ENCODE data around the gene ANAPC5.

DNA sequence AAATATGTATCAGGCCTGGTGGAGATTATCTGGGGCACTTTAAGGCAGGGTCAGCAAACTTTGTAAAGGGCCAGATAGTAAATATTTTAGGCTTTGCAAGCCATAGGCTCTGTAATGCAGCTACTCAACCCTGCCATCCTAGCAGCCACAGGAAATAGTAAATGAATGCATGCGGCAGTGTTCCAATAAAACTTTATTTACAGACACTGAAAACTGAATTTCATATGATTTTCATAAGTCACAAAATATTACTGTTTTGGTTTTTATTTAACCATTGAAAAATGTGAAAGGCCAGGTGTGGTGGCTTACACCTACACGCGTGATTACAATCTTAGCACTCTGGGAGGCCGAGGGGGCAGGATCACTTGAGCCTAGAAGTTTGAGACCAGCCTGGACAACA, 52.5 kb downstream of the ANAPC5 start:
- TF ChIP-seq, protein P1, sequence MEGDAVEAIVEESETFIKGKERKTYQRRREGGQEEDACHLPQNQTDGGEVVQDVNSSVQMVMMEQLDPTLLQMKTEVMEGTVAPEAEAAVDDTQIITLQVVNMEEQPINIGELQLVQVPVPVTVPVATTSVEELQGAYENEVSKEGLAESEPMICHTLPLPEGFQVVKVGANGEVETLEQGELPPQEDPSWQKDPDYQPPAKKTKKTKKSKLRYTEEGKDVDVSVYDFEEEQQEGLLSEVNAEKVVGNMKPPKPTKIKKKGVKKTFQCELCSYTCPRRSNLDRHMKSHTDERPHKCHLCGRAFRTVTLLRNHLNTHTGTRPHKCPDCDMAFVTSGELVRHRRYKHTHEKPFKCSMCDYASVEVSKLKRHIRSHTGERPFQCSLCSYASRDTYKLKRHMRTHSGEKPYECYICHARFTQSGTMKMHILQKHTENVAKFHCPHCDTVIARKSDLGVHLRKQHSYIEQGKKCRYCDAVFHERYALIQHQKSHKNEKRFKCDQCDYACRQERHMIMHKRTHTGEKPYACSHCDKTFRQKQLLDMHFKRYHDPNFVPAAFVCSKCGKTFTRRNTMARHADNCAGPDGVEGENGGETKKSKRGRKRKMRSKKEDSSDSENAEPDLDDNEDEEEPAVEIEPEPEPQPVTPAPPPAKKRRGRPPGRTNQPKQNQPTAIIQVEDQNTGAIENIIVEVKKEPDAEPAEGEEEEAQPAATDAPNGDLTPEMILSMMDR (IDR thresholded peaks at IDR 0.05 in 4 of 5, conservative IDR thresholded peaks at IDR 0.05 in 1 of 5), result no peak
- TF ChIP-seq POLR2A (IDR thresholded peaks at IDR 0.05), result no peak
